Stimulated activated CD8-positive, alpha-beta memory T cell treated with anti-CD3 and anti-CD28 coated beads, Interleukin-15, amount 100 ng/mL, for 48 hours (primary cell): ENCODE results near the gene GYPE.
"Not testable (repeated sequence)": the region's sequence is repeated elsewhere in the genome, so short reads cannot be mapped to it uniquely, and the experiment has no call there.

Source experiments
- DNase-seq, 2 donors: peaks; one replicate each; pipeline ENCODE4 v3.0.0-alpha.2; 2020; ENCODE audit warnings: low read depth in 2 of 2

The GYPE gene

DNA sequence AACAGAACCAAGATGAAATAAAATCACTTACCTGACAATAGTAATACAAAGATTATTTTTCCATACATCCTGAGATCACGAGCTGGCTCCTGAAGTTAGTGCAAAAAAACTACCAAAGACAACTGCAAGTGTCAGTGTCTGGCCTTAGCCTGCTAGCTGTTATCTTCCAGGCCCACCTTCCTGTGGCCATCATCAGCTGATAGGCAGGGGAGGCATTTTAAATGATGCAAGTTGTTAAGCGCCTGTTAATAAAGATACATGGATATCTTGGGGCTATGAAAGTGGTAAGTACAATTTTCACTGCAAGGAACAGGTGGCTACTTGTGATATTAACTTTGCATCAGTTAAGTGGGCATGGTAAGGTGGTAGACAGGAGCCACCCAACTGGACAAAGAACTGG, at the start of gene GYPE:
TSS of gene GYPE (minus strand) at position 120 of the 400 bp plus-strand sequence. CDS start at position 68, 52 bp downstream.
- DNase-seq, result not testable (repeated sequence)

DNA sequence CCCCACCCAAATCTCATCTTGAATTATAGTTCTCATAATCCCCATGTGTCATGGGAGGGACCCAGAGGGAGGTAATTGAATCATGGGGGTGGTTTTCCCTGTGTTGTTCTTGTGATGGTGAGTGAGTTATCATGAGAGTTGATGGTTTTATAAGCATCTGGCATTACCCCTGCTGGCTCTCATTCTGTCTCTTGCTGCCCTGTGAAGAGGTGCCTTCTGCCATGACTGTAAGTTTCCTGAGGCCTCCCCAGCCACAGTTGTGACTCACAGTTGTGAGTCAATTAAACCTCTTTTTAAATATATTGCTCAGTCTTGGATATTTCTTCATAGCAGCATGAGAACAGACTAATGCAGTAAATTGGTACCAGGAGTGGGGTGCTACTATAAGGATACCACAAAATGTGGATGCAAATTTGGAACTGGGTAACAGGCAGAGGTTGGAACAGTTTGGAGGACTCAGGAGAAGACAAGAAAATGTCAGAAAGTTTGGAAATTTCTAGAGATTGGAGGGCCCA, 46.2 kb upstream of the GYPE start:
- DNase-seq, result not testable (repeated sequence)

DNA sequence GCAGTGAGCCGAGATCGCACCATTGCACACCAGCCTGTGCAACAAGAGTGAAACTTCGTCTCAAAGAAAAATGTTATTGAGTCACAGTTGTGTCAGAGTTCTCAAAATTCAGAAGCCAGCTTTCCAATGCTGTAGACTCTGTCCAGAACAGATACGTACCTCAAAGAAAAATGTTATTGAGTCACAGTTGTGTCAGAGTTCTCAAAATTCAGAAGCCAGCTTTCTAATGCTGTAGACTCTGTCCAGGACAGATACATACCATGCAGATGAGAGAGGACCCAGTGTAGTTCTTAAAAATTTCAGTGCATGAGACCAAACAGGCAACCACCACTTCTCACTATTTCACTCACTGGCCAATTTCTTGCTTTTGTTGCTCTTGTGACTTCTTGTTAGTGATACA, 45.6 kb upstream of the GYPE start:
- DNase-seq, result not testable (repeated sequence)

DNA sequence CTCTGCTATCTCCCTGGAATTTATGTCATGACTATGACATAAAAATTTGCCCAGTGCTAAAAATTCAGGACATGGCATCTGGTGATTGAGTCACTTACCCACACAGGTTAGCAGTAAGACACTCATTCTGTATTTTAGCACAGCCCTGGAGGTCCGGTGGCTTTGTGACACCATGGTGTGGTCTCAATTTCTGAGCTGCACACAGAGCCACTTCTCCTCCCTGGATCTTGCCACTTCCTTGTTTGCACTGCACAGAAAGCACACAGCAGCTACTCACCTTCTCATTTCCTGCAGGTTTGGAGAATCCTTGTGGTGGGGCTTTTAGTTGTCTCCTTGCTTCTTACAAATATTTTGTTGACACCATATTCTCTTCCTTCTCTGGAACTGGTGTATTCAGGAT, 44.8 kb upstream of the GYPE start:
- not testable (repeated sequence) for DNase-seq

DNA sequence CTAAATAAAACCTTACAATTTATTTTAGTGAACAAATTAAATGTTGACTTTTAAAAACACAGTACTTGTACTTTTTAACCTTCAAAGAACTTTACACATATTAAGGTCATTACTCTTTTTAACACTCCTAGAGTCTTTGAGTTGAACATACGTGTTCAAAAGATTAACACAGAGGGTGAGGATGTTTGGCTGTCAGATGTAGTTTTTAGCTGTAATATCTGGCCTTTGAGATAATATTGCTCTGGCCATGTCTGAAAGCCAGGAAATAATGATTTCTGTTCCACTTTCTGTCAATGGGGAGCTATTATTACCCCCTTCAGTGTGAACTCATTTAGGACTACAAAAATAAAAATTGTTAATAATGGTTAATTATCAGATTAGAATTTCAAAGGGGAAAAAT, 42.1 kb upstream of the GYPE start:
- not testable (repeated sequence) for DNase-seq

DNA sequence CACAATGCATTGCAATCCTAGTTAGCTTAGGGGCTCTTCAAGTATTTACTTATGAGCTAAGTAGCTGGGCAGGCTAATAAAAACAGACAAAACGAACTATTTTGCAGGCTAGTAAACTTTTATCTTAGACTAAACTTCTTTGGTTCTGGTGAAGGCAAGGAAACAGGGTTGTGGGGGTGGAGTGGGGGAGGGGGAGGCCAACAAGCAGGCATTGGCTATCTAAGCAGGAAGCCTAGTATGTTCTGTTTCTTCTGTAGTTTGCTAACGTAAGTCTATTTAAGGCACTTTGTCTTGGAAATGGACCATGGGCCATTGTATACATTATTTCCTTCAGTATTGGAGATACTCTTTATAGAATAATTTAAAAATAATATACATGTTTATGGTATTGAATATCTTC, 35.3 kb upstream of the GYPE start:
- DNase-seq, result not testable (repeated sequence)

DNA sequence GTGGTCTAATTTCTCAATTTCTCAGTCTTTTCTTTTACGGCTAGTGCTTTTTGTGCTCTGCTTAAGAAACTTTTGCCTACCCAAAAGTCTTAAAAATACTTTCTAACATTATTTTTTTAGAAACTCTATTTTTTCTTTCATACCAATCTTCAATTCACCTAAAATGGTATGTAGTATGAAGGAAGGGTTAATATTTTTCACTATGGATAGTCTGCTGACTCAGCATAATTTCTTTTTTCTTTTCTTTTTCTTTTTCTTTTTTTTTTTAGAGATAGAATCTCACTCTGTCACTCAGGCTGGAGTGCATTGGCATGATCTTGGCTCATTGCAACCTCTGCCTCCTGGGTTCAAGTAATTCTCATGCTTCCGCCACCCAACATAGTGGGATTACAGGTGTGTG, 34.2 kb upstream of the GYPE start:
- no peak for DNase-seq

DNA sequence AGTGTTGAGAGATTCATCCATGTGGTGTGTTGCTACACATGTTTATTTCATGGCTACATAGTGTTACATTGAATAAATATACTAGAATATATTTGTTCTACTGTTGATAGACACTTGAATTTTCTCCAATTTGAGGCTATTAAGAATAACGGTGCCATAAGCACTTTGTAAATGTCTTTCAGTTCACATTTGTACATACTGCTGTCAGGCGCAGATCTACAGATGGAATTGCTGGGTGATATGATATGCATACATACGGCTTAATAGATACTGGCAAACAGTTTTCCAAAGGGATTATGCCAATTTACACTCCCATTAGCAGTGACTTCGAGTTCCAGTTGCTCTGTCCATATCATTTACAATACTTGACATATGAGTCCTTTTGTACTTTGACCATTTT, 33.5 kb upstream of the GYPE start:
- not testable (repeated sequence) for DNase-seq

DNA sequence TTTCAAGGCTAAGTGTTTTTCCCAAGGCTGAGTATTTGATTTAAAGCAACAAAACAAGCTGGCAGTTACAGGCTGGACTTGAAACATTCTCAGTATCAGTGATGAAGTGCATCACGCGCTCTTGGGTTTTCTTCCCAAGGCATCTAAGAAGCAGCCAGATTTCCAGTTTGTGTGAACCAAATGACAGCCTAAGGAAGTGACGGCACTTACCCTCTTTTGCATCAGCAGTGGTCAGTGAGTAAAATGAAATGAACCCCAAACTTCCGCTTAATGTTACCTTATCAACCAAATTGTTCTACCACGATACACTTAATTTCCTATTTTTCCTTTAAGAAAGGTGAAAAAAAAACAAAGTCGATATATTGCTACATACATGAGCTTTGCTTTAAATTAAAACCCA, 15.8 kb upstream of the GYPE start:
- DNase-seq, result no peak

DNA sequence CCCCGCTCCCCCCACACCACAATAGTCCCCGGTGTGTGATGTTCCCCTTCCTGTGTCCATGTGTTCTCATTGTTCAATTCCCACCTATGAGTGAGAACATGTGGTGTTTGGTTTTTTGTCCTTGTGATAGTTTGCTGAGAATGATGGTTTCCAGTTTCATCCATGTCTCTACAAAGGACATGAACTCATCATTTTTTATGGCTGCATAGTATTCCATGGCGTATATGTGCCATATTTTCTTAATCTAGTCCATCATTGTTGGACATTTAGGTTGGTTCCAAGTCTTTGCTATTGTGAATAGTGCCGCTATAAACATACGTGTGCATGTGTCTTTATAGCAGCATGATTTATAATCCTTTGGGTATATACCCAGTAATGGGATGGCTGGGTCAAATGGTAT, 11.1 kb upstream of the GYPE start:
- DNase-seq, result not testable (repeated sequence)

DNA sequence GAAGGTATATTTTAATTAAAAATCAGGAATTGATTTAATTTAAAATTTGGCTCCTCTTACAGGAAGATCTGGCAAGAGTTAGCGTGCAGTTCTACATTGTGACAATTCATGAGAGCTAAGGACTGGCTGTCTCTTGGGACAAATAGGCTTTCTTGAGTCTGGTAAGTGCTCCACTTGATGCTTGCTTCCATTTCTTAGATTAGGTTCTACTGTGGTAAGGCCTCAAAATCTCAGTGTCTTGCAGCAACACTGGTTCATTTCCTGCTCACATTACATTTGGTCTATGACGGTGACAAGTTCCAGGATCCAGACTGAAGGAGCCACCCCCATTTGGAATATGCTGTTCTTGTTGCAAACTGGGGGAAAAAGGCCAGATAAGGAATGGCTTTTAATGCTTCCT, 7.1 kb upstream of the GYPE start:
- not testable (repeated sequence) for DNase-seq

DNA sequence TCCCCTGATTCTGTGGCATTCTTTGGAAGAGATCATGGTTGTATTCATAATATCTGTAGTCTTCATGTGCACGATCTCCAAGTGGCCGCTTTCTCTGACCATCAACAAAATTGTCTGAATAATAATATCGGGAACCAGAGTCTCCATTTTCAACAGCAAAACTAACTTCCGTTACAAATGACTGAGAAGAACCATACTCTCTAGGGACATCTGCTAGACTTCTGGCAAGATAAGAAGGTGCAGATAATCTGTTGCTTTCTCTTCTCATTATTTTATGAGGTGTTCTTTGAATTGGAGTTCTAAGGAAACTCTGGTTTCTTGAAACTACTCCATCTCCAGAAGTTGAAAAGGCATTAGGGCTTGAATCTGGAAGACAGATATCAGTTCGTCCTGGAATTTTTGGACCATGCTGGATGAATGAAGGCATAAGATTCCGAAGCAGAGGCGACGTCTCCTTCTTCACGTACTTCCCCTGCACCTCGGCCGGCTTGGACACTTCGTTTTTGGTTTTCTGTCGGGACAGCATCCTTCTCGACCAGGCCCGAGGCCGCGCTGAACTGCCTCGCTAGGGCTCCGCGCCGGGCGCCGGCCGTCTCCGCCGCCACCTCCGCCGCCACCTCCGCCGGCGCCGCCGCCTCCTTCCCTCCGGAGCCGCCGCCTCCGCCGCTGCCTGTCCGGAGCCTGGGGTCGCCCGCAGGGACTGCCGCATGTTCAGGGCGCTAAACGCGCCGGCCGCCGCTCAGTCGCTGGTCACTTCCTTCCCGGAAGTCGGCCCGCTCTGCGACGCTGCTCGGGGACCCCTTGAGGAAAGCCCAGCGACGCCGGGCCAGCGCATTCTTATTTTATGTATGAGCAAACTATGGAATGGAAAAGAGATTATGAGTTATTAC, 6.4 kb upstream of the GYPE start:
- peak; percentile 16 to 38 for DNase-seq

DNA sequence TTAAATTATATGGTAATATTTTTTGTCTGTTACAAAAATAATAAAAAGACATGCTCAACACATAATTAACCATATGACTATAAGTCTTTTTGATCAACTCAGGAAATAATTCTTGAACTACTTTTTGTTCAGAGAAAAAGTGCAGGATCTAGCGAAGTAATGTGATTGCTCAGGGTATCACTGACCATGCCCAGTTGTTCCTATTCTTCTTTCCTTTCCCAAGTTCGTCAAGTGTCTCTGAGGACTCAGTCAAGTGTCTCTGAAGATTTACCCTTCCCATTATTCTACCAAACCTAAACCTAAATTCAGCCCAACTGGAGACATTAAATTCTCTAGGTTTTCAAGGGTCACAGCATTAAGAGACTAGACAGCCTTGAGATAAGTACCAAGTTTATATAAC, 5.5 kb upstream of the GYPE start:
- not testable (repeated sequence) for DNase-seq

DNA sequence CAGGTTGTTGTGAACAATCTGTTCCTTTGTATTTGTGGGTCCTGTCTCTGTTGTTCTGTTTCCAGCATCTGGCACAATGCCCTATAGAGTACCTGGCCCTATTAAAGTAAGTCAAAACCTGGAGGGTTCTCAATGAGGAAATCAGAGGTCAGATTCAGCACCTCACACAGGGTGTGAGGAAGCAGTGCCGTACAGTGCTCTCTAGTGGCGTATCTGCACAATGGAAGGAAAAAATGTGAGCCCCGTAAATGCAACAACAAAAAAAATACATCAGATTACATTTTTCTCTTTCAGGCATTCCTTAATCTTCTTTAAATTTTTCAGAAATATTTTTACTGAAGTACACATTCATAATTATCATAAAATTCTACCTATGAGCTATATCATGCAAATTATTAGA, 2.5 kb upstream of the GYPE start:
- peak in 1 of 2 donors; percentile 2 for DNase-seq

DNA sequence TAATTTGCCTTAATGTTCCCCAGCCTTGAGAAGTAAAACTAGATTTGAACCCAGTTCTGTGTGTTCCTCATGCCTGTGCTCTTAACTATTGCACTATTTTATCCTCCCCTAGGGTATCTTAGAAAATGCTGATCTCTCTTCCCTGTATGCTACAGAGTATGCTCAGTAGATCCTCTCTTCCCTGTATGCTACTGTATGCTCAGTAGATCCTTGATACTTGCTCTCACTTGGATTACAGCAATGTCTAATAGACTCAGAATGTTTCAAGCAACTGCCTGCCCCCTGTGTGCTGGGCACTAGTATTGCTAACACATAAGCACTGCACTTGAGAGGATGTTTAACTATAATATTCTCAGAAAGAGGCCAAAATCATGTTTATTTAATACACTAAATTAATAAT, 928 bp downstream of the GYPE start:
- DNase-seq, result not testable (repeated sequence)

DNA sequence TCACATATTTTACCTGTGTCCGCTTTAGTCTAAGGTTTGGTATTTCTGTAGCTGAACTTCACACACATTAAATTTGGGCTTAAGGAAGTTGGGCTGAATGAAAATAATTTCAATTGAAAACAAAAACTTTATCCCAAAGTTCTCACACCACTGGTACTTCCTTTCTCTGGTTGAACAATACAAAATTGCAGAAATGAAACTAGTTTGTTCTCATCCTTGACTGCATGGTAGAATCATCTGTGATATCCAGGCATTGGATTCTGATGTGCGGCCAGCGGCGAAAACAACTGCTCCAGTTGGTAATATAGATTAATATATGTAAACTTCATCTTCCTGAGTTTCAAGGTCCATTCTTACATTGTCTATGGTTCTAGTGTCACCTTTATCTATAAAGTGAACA, 15.0 kb downstream of the GYPE start:
- DNase-seq, result not testable (repeated sequence)

DNA sequence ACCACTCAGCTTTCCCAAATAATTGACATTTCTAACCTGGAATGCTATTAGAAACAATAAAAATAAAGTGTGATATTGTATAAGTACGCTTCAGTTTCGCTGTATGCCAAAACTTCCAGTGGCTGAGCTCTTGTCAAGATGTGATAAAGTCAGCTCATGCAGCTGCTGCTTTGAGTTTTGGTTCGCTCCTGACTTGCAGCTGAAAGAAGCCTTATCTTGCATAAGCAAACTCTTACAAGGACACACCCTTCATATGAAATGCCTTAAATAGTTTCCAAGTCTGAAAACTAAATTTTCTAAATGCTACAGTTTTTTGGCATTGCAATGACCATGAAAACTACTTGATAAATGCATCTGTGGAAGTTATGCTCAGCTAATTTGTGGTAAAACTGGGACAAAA, 17.2 kb downstream of the GYPE start:
- not testable (repeated sequence) for DNase-seq

DNA sequence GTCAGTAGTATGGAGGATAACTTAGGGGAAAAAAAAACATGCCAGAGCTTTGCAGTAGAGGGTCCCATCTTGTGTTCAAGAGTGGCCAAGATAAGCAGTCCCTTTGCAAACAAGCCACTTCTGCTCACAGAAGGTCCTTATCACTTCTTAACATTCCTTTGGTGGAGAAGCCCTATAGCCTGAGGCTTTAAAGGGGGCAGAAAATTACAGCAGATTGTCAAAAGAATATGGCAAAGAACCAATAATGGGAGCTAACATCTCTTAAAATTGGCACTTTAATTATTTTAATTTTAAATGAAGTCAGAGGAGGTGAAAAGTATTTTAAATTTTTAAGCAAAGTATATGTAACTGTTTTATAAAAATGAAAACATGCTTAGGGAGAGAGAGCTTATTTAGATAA, 20.4 kb downstream of the GYPE start:
- DNase-seq, result not testable (repeated sequence)

DNA sequence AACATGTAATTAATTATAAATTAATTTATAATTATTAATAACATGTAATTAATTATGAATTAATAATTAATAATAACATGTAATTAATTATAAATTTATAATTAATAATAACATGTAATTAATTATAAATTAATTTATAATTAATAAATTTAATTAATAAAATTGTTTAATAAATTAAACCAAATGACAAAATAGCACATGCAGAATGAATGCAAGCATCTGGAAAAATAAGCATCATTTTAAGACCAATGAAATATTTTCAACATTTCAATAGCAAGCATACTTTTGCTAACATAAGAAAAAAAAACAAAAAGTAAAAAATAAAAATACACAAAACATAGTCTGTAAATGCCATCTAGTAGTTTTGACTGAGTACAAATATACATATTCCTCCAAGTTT, 21.8 kb downstream of the GYPE start:
- no peak for DNase-seq

DNA sequence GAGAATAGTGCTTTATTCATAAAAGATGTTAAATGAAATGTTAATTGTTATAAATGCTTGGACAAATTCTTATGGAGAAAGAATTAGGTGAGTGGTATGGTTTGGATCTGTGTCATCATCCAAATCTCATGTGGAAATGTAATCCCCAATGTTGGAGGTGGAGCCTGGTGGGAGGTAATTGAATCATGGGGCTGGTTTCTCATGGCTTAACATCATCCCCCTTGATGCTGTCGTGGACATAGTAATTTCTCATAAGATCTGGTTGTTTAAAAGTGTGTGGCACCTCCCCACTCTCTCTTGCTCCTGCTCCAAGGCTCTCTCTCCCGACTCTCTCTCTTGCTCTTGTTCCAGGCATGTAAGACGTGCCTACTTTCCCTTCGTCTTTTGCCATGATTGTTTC, 22.5 kb downstream of the GYPE start:
- no peak for DNase-seq

DNA sequence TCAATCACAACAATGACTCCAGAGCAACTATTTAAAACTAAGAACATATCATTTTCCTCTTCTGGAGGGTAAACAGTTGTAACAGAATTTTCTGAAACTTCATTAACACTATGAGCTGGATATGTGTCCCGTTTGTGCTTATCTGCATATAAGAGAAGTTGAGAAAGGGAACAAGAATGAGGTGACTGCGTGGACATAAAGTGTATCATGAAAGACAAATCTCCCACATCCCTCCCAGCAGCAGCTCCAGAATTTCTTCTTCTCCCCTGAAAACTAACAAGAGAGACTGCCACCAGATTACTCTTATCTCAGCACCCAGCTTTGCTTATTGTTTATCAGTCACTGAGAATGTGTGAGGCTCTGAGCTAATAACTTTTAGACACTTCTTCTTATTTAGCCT, 25.8 kb downstream of the GYPE start:
- not testable (repeated sequence) for DNase-seq

DNA sequence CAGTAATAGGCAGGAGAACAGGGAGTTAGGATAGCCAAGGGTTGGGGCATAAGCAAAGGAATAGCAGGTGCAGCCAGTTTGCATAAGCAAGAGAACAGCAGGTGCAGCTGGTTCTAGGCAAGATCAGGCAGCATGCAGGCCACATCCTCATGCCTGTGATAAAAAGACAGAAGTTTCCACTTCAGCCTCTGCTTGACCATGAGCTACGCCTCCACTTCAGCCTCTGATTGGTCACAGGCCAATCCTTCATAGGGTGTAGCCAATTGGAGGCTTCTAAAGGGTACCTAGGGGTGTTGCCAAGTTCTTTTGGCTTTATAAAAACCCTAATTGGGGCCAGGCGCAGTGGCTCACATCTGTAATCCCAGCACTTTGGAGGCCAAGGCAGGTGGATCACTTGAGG, 30.0 kb downstream of the GYPE start:
- not testable (repeated sequence) for DNase-seq

DNA sequence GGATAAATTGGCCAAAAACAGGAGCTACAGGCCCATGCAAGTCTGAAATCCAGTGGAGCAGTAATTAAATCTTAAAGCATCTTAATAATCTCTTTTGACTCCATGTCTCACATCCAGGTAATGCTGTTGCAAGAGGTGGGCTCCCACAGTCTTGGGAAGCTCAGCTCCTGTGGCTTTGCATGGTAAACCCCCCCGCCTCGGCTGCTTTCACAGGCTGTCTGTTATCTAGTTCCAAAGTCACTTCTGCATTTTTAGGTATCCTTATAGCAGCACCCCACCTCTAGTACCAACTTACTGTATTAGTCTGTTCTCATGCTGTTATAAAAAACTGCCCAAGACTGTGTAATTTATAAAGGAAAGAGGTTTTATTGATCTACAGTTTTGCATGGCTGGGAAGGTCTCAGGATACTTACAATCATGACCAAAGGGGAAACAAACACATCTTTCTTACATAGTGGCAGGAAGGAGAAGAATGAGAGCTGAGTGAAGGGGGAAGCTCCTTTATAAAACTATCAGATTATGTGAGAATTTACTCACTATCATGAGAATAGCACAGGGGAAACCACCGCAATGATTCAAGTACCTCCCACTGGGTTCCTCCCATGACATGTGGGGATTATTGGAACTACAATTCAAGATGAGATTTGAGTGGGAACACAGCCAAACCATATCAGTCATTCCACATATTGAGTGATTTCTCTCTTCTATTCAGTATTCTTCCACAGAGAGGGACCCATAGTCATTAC, 34.7 kb downstream of the GYPE start:
- DNase-seq, result not testable (repeated sequence)
